HFF-Myc (cell line): ENCODE measurements around the gene GPR83.
"Not testable (repeated sequence)": the region's sequence is repeated elsewhere in the genome, so short reads cannot be mapped to it uniquely, and the experiment has no call there.

Experiments
- DNase-seq: peaks from one replicate; pipeline ENCODE4 v3.0.0-alpha.2; 2011; ENCODE audit warnings: low read depth; ENCODE audit errors: extremely low read depth
- H3K4me3 ChIP-seq: replicated peaks from 2 replicates; pipeline ENCODE4 v1.5.1; 2011; ENCODE audit warnings: low read depth, mild to moderate bottlenecking, control low read depth, low read length
- TF ChIP-seq, protein P1 (sequence below): IDR thresholded peaks from 2 replicates; pipeline ENCODE4 v1.5.1; 2012; ENCODE audit warnings: mild to moderate bottlenecking, low read depth, low read length, control low read depth; ENCODE audit errors: missing control alignments

GPR83 gene

GRCh38 chr11:94396282-94396681 lies 4.9 kb downstream of the GPR83 start:
- no peak overlapping the region for H3K4me3 ChIP-seq
- TF ChIP-seq, protein P1, sequence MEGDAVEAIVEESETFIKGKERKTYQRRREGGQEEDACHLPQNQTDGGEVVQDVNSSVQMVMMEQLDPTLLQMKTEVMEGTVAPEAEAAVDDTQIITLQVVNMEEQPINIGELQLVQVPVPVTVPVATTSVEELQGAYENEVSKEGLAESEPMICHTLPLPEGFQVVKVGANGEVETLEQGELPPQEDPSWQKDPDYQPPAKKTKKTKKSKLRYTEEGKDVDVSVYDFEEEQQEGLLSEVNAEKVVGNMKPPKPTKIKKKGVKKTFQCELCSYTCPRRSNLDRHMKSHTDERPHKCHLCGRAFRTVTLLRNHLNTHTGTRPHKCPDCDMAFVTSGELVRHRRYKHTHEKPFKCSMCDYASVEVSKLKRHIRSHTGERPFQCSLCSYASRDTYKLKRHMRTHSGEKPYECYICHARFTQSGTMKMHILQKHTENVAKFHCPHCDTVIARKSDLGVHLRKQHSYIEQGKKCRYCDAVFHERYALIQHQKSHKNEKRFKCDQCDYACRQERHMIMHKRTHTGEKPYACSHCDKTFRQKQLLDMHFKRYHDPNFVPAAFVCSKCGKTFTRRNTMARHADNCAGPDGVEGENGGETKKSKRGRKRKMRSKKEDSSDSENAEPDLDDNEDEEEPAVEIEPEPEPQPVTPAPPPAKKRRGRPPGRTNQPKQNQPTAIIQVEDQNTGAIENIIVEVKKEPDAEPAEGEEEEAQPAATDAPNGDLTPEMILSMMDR: no peak
- DNase-seq: no peak

- H3K4me3 ChIP-seq: not testable (repeated sequence)
These were observed 9.3 kb downstream of the GPR83 start for GRCh38 chr11:94391937-94392336.

GRCh38 chr11:94379613-94380012 lies 21.6 kb downstream of the GPR83 start:
- TF ChIP-seq, protein P1: no peak
- DNase-seq: no peak

More at GRCh38 chr11:94391937-94392336, 9.3 kb downstream of the GPR83 start:
- DNase-seq: not testable (repeated sequence)

DNA sequence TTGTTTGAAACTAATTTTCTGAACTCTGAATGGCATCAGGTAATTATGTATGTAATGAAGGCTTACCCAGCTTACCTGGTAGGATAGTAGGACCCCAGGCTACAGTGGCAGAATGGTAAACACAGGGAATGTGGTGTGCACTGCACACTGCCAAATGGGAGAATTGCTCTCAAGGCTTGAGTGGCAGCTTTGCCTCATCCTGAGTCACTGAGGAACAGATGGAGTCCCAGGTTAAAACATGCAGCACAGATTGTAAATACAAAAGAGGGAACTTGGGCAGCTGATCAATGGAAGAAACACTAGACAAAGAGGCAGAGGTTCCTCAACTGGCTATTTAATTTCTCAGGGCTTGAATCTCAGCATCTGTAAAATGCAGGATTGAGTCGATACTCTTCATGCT lies 24.4 kb downstream of the GPR83 start:
- H3K4me3 ChIP-seq: no peak overlapping the region
- TF ChIP-seq, protein P1: no peak
- no peak for DNase-seq

More at GRCh38 chr11:94379613-94380012, 21.6 kb downstream of the GPR83 start:
- no peak overlapping the region for H3K4me3 ChIP-seq

DNA sequence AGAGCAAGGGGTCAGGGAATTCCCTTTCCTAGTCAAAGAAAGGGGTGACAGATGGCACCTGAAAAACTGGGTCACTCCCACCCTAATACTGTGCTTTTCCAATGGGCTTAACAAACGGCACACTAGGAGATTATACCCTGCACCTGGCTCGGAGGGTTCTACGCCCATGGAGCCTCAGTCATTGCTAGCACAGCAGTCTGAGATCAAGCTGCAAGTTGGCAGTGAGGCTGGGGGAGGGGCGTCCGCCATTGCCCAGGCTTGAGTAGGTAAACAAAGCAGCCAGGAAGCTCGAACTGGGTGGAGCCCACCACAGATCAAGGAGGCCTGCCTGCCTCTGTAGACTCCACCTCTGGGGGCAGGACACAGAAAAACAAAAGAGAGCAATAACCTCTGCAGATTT lies 30.6 kb downstream of the GPR83 start:
- not testable (repeated sequence) for DNase-seq, H3K4me3 ChIP-seq

- not testable (repeated sequence) for DNase-seq, H3K4me3 ChIP-seq
These were observed 50.2 kb downstream of the GPR83 start for GRCh38 chr11:94350850-94351563.

GRCh38 chr11:94346311-94346710 lies 54.9 kb downstream of the GPR83 start:
- DNase-seq, H3K4me3 ChIP-seq: not testable (repeated sequence)

GRCh38 chr11:94343495-94343894 lies 57.7 kb downstream of the GPR83 start:
- TF ChIP-seq, protein P1: no peak
- H3K4me3 ChIP-seq: no peak overlapping the region
- no peak for DNase-seq

GRCh38 chr11:94342250-94342649 lies 59.0 kb downstream of the GPR83 start:
- no peak for DNase-seq
- no peak overlapping the region for H3K4me3 ChIP-seq
- TF ChIP-seq, protein P1: no peak
